ENCODE results near the gene RAB11B. TPM values are rescaled to one million over a fixed set of nuclear protein-coding genes. Genes with fewer than 3 reads are reported as not detected.
A peak's percentile ranks its signal among the peaks of the same experiment; 100 is the strongest.

RAB11B gene
- total and polyA plus RNA-seq, 9 of the 15 experiments (the other 6 are each of a cell fraction or from before 2014, with no cell fraction given) = 0.74 to 71.0 (median 13.8) TPM

GRCh38 chr19:8355631-8356402 lies 34.3 kb upstream of the RAB11B start (continued):
- TF ChIP-seq JUN (IDR thresholded peaks at IDR 0.05; ENCODE audit: borderline replicate concordance, low read depth, low read length) (peak; percentile 92), JUN (CRISPR knock-in tag; IDR thresholded peaks at IDR 0.05; ENCODE audit: borderline replicate concordance) (no peak), RNF2 (IDR thresholded peaks at IDR 0.05) (peak; percentile 83; the same call in 1 of the 2 replicates), ILK (tag; IDR thresholded peaks at IDR 0.05; ENCODE audit: borderline replicate concordance, low read depth) (0 out of 2 replicates have a peak, but pooled peaks have one; percentile 13), CBFB (CRISPR knock-in tag; IDR thresholded peaks at IDR 0.05) (0 out of 2 replicates have a peak, but pooled peaks have one; percentile 48), VEZF1 (CRISPR knock-in tag; IDR thresholded peaks at IDR 0.05) (peak; percentile 60), DPF2 (IDR thresholded peaks at IDR 0.05) (peak; percentile 84), HCFC1 (IDR thresholded peaks at IDR 0.05; ENCODE audit: low read depth, low read length) (0 out of 2 replicates have a peak, but pooled peaks have one; percentile 15), MXI1 (IDR thresholded peaks at IDR 0.05; ENCODE audit: low read depth, low read length) (no peak), JUND (IDR thresholded peaks at IDR 0.05; ENCODE audit: borderline replicate concordance, low read depth, low read length) (peak; percentile 95), JUND (tag; IDR thresholded peaks at IDR 0.05; ENCODE audit: borderline replicate concordance, low read depth, low read length) (peak; percentile 93), NR2C2 (CRISPR knock-in tag; IDR thresholded peaks at IDR 0.05) (no peak), NR2C2 (tag; IDR thresholded peaks at IDR 0.05) (peak; percentile 94), ZNF395 (CRISPR knock-in tag; IDR thresholded peaks at IDR 0.05) (peak; percentile 56; the same call in 1 of the 2 replicates), TCF3 (CRISPR knock-in tag; IDR thresholded peaks at IDR 0.05) (peak; percentile 46; the same call in 1 of the 2 replicates), GATAD2A (IDR thresholded peaks at IDR 0.05) (no peak), ZNF316 (IDR thresholded peaks at IDR 0.05) (peak; percentile 69), MAFF (IDR thresholded peaks at IDR 0.05; ENCODE audit: low read length) (no peak), ZNF274 (IDR thresholded peaks at IDR 0.05; ENCODE audit: borderline replicate concordance, low read depth, low read length) (no peak), CXXC5 (CRISPR knock-in tag; IDR thresholded peaks at IDR 0.05) (peak; percentile 21; the same call in 1 of the 2 replicates), BHLHE40 (IDR thresholded peaks at IDR 0.05; ENCODE audit: low read length) (peak; percentile 37; the same call in 1 of the 2 replicates), NBN (IDR thresholded peaks at IDR 0.05; ENCODE audit: low read depth) (peak; percentile 58; the same call in 1 of the 2 replicates)
- TF ChIP-seq, protein P1, sequence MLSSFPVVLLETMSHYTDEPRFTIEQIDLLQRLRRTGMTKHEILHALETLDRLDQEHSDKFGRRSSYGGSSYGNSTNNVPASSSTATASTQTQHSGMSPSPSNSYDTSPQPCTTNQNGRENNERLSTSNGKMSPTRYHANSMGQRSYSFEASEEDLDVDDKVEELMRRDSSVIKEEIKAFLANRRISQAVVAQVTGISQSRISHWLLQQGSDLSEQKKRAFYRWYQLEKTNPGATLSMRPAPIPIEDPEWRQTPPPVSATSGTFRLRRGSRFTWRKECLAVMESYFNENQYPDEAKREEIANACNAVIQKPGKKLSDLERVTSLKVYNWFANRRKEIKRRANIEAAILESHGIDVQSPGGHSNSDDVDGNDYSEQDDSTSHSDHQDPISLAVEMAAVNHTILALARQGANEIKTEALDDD (IDR thresholded peaks at IDR 0.05) = peak; percentile 95
- TF ChIP-seq, protein P2, sequence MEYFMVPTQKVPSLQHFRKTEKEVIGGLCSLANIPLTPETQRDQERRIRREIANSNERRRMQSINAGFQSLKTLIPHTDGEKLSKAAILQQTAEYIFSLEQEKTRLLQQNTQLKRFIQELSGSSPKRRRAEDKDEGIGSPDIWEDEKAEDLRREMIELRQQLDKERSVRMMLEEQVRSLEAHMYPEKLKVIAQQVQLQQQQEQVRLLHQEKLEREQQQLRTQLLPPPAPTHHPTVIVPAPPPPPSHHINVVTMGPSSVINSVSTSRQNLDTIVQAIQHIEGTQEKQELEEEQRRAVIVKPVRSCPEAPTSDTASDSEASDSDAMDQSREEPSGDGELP (CRISPR knock-in tag; IDR thresholded peaks at IDR 0.05; ENCODE audit: borderline replicate concordance) = peak; percentile 41

Measured in K562 (cell line).